Psoas muscle (tissue), 8 donors: ENCODE results near the gene COL13A1. TPM values are rescaled to one million over a fixed set of nuclear protein-coding genes. Genes with fewer than 3 reads are reported as not detected.
A peak's percentile ranks its signal among the peaks of the same experiment; 100 is the strongest.

Experiments
- ATAC-seq, 4 donors: fragments of 200-7000 bp; cut with Tn5 transposase; one replicate each; pipeline ENCODE4 v1.9.1; 2020; ENCODE audit warnings: moderate library complexity in 3 of 4, mild to moderate bottlenecking in 2 of 4
- DNase-seq, 2 donors: peaks; one replicate each; pipeline ENCODE4 v3.0.0-alpha.2; 2020
- H3K27ac ChIP-seq: fragments of 200-600 bp; one replicate; pipeline ENCODE4 v1.8.0; 2022
- H3K27me3 ChIP-seq, 3 donors: fragments of 200-600 bp in 1 of 3; one replicate each; pipeline versions ENCODE4 v1.6.1 to v1.8.0; 2013 to 2022; ENCODE audit warnings: low read length in 2 of 3, mild to moderate bottlenecking in 2 of 3, moderate library complexity in 1 of 3; ENCODE audit not compliant: insufficient read depth in 3 of 3
- H3K36me3 ChIP-seq, 2 donors: fragments of 200-600 bp in 1 of 2; one replicate each; pipeline versions ENCODE4 v1.6.1 to v1.8.0; 2013 to 2022; ENCODE audit warnings: low read depth in 1 of 2, mild to moderate bottlenecking in 1 of 2, moderate library complexity in 1 of 2; ENCODE audit not compliant: insufficient read depth in 1 of 2
- H3K4me1 ChIP-seq: fragments of 200-600 bp; one replicate; pipeline ENCODE4 v1.8.0; 2022
- H3K4me3 ChIP-seq: fragments of 200-600 bp; one replicate; pipeline ENCODE4 v1.8.0; 2022; ENCODE audit warnings: mild to moderate bottlenecking
- H3K9me3 ChIP-seq: fragments of 200-600 bp; one replicate; pipeline ENCODE4 v1.8.0; 2022
- CTCF ChIP-seq: fragments of 200-600 bp; IDR thresholded peaks from one replicate; pipeline ENCODE4 v1.8.0; 2022; ENCODE audit warnings: antibody characterized with exemption
- WGBS, 3 donors: extraction: QIAGEN DNeasy Blood & Tissue Kit; methylation state at CpG; one replicate each; pipeline versions ENCODE4 v1.1.6 to v1.1.7; 2013; 5-methylcytosine and 5-hydroxymethylcytosine counted together
- intact Hi-C, 2 donors: fragments of 100-400 bp; cut with DNase I; formaldehyde crosslinking; loops; one replicate each; pipeline versions ENCODE4 v1.11.0 to v1.14.2; 2022
- polyA plus RNA-seq, 3 donors: library from polyadenylated mRNA; stranded (reverse); fragments of 200-250 nt; gene quantifications; one replicate each; pipeline ENCODE4 v1.2.3, GENCODE V29; 2013
- total RNA-seq, 4 donors: library from RNA; stranded (reverse); fragmentation: NEBNext Ultra II Directional in 2 of 4; extraction: Animal tissue kit (Norgen Biotek cat#: 25700) in 2 of 4; gene quantifications; one replicate each; pipeline versions ENCODE4 v1.2.1 to v1.2.4, GENCODE V29; 2021 to 2023
- donor health status: healthy with polysubstance abuse.
- donor health status: DM: no; HTN: no; CAD: no; lungs with moderate emphysema.
- donor health status: Bipolar disorder and iron deficiency.
- donor health status: healthy.
- donor health status: DM: yes; HTN: yes; CAD: no.
- donor health status: DM: no; HTN: no; CAD: no.
- donor health status: DM: no; HTN: no; CAD: no.
- donor health status: DM: yes; HTN: yes; CAD: no.

The COL13A1 gene
- total and polyA plus RNA-seq, 7 donors = 0.35 to 10.7 (median 2.6) TPM

GRCh38 chr10:69803809-69804208, 2.1 kb downstream of the COL13A1 start:
- Histone ChIP-seq H3K4me1 (peaks cover 16% of the 10 kb centered on the region), H3K4me3 (peak overlapping the region; percentile 86), H3K27ac (peak overlapping the region; percentile 95), H3K36me3 (no peaks in the 10 kb centered on the region), H3K9me3 (no peaks in the 10 kb centered on the region), H3K27me3 (no peaks in the 10 kb centered on the region)
- TF ChIP-seq CTCF = no peak
- peak in 1 of 4 donors; percentile 19 for ATAC-seq
- no peak for DNase-seq
- 73 to 89% (median 84%) methylated on average over 7 of the region's 7 CpGs for WGBS, 3 donors
- intact Hi-C loops = loop anchor here (2.0 to 5.0 kb wide), 5 partner anchors 33 to 157 kb away; no protein-coding TSS in a partner anchor

GRCh38 chr10:69804775-69805174, 3.1 kb downstream of the COL13A1 start:
- 93 to 98% (median 97%) methylated on average over 6 of the region's 6 CpGs for WGBS, 3 donors
- ATAC-seq = no peak
- Histone ChIP-seq H3K27me3 (no peaks in the 10 kb centered on the region), H3K4me1 (peaks cover 16% of the 10 kb centered on the region), H3K4me3 (no peak overlapping the region), H3K36me3 (no peaks in the 10 kb centered on the region), H3K27ac (no peak overlapping the region), H3K9me3 (no peaks in the 10 kb centered on the region)
- no peak for TF ChIP-seq CTCF
- no peak for DNase-seq
- intact Hi-C loops = loop anchor here (2.0 to 5.0 kb wide), 4 partner anchors 32 to 157 kb away; no protein-coding TSS in a partner anchor

GRCh38 chr10:69807122-69807521, 5.4 kb downstream of the COL13A1 start:
- no peak for TF ChIP-seq CTCF
- Histone ChIP-seq H3K4me1 (peaks cover 7% of the 10 kb centered on the region), H3K27ac (no peak overlapping the region), H3K9me3 (no peaks in the 10 kb centered on the region), H3K36me3 (no peaks in the 10 kb centered on the region), H3K27me3 (no peaks in the 10 kb centered on the region), H3K4me3 (no peak overlapping the region)
- WGBS, 3 donors = 80 to 83% (median 80%) methylated on average over 2 of the region's 2 CpGs
- DNase-seq (no peak), ATAC-seq (no peak)
- intact Hi-C loops = no loop called here

GRCh38 chr10:69807696-69808095, 6.0 kb downstream of the COL13A1 start:
- H3K4me3 ChIP-seq = no peak overlapping the region
- DNase-seq = no peak
- ATAC-seq = no peak
- intact Hi-C loops = no loop called here
- no peaks in the 10 kb centered on the region for H3K36me3 ChIP-seq
- WGBS, 3 donors = 38 to 95% (median 90%) methylated on average over 2 of the region's 2 CpGs
- H3K27me3 ChIP-seq = no peaks in the 10 kb centered on the region
- H3K27ac ChIP-seq = no peak overlapping the region
- H3K4me1 ChIP-seq = peaks cover 7% of the 10 kb centered on the region
- no peak for TF ChIP-seq CTCF
- no peaks in the 10 kb centered on the region for H3K9me3 ChIP-seq

GRCh38 chr10:69809318-69809717, 7.6 kb downstream of the COL13A1 start:
- intact Hi-C loops = no loop called here
- no peak for ATAC-seq

More at GRCh38 chr10:69809318-69809717, 7.6 kb downstream of the COL13A1 start:
- 74 to 100% (median 99%) methylated on average over 1 of the region's 1 CpG for WGBS, 3 donors
- Histone ChIP-seq H3K36me3 (no peaks in the 10 kb centered on the region), H3K27ac (no peak overlapping the region), H3K9me3 (no peaks in the 10 kb centered on the region), H3K4me3 (no peak overlapping the region), H3K27me3 (no peaks in the 10 kb centered on the region), H3K4me1 (peaks cover 12% of the 10 kb centered on the region)
- no peak for DNase-seq
- no peak for TF ChIP-seq CTCF
